ENCODE measurements around the gene STC2.

The STC2 gene

DNA sequence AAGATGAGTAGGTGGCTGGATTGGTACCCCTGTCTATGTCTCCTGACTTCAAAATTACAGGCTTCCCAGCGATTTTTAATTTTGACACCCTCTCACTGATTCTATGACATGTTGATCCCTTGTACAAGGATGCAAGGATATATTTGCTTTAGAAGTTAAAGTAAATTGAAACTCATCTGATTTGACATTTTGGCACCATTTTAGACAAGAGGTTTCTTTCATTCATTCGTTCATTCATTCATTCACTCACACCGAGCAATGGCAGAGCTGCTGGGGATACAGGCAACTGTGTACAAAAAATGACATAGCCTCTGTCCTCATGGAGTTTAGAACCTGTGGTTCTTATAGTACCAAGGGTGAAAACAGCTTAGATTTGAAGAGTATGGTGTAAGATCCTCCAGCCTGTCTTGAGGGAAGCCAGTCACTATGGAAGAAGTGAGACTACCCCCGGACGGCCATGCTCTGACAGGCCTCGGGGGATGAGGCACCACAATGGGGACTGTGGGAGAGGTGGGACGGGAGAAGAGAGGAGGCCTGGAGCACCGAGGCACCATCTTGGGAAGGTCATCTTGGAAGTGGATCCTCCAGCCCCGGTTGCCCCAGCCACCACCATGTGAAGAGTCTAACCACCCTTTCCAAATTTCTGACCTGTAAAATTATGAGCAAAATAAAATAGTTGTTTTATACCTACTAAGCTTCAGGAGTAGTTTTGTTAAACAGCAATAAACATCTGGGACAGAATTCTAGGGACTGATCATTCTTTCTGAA lies 16.2 kb downstream of the STC2 start:
- no peak for DNase-seq

DNA sequence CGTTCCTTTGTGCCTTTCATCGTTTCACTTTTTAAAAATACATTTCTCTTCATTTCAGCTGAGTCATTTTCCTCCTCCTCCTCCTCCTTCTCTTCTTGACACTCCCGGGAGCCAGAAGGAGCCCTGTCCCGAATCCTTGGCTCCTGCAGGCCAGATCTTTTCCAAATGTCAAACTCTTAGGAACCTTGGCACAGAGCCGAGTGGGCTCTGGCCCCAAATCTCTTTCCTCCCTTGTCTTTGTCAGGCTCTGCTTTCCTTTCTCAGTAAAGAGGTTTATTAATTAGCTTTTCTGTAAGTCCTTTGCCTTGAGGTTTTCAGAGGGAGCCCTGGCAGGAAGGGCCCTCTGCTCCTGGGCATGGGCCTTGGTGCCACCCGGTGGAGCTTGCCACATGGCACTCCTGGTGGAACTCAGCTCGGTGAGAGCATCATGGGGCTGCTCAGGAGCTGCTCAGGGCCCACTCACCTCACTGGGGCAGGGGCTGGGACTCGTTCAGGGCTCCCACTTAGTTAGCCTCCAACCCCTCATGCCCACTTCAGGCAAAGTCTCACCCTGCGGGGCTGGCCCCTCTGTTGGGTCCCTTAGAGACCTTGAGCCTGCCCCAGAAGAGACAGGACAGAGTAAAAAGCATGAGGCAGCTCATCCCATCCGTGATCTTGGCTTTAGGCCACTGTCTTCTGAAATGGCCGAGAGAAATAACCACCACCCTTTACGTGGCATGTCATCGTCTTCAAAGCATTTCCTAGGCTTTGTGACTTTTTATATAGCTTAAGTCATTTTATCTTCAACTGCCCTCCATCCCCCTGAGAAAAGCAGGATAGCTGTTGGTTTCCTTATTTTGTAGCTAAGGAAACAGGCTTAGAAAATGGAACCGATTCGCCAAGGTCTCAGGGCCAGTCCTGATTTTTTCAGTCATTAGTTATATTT lies 17.1 kb downstream of the STC2 start:
- no peak for DNase-seq

DNA sequence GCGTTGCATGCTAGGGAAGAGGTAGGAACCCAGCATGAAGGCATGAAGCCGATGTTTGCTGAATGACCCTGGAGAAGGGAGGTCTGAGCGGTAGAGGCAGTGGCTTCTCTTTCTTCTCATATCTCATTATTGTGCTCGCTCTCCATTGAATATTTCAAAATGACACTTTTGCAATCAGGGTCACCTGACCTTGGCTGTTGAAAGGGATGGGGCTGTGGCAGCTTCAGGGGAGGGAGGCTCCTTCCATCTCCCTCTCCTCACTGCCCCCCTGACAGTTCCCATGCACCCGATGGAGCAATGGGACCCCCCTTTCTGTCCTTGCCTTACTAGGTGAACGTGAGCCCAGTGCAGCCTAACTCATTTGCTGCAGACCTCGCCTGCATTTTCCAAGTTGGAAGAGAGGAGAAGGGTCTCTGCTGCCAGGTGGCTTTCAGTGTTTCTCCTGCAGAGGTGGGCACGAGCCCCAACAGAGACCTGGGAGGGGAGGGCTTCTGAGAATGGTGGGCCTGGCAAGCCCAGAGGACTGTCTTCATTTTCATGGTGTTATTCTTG lies 17.9 kb downstream of the STC2 start:
- DNase-seq = no peak

DNA sequence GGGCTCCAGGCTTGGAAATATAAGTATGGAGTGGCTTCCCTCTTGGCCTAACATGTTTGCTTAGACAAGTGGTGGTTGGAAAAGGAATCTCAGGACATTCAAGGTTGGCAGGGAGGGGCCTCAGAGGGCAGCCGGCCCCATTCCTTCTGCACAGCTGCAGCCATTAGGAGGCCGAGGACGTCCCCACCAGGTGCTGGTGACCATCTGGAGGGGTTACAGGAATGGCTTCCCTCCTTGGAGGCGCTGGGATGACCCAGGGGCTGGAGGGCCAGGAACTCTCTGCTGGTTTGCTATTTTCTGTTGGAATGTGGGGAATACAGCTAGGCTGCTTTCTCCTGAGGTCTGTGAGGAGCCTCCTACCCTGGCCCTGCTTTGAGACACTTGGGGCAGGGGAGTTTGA lies 18.5 kb downstream of the STC2 start:
- no peak for DNase-seq

DNA sequence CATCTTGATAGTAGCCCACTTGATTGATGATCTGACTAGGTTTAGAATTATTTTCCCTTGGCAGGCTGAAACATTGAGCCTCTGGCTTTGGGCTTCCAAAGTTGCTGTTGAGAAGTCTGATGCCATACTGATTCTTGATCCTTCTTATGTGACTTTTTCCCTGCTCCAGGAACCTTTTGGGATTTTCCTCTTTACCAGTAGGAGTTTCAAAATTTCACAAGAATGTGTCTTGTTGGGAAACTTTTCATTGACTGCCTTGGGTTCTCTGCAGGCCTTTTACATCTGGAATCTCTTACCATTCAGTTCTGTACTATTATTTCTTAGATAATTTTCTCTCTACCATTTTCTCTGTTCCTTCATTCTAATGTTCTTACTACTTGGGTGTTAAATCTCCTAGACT lies 20.0 kb downstream of the STC2 start:
- DNase-seq = no peak

DNA sequence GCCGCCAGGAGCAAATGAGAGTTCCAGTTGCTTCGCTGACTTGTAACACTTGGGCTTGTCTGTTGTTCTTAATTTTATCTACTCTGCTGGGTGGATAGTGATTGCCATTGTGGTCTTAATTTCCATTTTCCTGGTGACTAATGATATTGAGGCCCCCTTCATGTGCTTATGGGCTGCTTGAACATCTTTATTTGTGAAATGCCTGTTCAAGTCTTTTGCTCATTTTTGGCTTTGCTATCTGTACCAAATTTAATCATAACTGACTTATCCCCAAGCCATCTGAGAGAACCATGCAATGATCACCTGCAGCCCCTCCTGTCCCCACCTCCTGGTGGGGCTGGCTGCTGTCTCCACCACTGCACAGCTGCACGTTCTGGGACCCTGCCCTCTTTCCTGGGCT lies 20.5 kb downstream of the STC2 start:
- no peak for DNase-seq

DNA sequence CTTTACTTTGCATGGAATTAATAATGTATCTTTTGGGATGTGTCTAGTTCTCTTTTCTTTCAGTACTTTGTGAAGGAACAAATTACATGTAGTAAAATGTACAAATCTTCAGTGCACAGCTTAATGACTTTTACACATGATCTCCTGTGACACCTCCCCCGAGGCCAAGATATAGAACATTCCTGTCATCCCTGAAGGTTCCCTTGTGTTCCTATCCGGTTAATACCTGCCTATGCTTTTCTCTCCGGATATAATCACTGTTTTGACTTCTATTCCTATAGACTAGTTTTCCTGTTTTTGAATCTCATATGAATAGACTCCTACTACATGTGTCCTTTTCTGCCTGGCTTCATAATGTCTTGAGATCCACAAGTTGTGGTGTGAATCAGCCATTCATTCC lies 21.5 kb downstream of the STC2 start:
- DNase-seq = no peak

DNA sequence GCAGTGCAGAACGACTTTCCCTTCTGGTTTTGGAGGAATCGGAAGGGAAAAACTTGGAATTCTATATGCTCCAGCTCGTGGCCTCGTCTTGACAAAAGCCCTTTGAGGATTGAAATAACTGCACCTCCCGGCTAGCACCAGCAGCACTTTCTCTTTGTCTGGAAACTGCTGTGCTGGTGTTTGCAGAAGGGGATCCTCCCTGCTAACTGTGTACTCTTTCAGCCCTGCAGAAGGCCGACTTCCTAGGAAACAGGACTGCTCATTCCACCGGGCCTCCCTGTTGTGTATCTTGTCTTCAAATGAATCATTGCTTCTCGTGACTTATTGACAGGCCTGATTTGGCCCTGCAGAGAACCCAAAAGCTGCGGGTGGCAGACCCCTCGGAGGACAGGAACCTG lies 23.6 kb downstream of the STC2 start:
- no peak for DNase-seq

DNA sequence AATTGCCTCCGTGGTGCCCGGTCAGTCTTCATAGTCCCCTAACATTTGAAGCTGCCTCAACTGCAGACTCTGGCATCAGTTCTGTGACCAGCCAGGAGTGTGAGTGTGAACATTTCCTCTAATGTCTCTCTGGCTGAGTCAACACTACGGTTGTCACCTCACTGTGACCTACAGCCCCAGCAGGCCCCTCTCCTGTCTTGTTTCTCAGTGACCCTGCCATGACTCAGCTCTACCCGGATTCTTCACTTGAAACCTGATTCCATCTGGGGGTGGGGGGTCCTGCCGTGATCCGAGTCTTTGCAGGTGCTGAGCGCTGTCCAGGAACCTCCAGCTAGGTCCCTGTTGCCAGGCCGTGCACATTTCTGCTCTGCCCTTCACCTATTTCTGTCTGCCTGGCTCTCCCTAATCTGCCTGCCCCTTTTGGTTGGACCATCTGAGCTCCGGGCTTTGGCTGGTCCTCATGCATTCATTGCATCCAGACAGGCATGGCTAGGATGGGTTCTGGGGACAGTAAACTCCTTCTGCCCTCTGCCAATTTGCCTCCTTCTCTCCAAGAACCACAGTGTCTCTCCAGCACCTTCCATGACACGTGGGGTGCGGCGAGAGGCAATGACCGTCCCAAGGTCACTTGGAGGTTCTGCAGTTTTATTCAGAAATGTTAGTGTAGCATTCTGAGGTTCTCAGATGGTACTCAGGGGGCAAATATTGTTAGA lies 24.2 kb downstream of the STC2 start:
- DNase-seq = no peak

DNA sequence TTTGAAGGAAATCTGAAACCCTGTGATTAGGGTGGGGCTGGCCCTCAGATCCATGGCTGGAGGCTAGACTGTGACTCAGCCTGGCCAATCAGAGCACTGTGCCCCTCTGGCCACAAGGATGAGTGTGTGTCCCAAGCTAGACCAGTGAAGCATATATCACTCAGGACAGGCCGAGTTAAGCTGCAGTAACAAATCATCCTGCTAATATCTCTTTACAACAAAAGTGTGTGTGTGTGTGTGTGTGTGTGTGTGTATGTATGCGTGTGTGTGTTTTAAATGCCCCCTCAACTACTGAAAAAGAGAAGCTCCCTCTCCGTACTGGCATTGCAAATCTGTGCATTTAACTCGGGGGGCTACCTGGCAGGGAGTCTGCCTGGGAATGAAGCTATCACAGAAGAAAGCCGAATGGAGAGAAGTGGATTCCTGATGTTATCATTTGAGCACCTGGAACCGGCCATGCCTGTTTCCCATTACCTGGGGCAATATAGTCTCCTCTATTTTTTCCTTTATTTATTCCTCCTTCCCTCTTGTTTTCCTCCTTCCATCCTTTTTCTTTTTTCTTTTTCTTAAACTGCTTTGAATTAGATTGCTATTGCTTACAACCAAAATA lies 25.6 kb downstream of the STC2 start:
- no peak for DNase-seq

DNA sequence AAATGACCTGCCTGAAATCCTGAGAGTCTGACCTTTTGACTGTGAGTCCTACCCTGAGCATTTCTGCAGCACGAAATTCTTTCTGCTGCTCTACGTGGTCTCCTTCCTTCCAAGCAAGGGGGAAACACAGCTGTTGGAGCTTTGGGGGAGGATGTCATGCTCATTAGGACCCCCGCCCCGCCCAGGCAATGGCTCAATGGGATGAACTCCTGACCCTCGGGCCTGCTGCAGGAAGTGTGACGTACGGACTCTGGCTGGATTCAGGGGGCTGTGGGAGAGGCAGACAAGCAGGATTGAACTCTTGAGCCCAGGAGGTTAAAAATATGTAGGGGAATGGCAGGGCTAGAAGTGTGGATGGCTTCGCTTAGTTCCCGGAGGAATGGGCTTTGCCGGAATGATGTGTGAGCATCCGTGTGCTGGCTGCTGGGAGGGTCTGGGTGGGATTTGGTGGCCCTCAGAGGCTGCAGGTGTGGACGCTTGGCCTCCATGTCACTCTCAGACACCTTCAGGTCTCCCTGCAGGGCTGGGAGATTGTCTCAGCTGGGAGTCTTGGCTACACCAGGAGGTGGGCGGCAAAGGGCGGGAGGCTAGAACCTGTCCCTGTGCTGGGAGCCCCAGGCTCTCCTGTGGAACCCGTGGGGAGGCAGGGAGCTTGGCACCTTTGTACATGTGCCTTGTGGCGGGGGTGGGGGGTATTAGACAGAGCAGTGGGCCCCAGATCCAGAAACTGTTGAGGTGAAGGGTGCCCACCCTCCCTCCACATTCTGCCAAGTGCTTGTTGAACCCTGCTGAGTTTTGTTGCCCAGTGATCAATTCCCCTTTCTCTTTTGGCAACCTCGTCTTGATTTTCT lies 26.3 kb downstream of the STC2 start:
- DNase-seq = no peak

DNA sequence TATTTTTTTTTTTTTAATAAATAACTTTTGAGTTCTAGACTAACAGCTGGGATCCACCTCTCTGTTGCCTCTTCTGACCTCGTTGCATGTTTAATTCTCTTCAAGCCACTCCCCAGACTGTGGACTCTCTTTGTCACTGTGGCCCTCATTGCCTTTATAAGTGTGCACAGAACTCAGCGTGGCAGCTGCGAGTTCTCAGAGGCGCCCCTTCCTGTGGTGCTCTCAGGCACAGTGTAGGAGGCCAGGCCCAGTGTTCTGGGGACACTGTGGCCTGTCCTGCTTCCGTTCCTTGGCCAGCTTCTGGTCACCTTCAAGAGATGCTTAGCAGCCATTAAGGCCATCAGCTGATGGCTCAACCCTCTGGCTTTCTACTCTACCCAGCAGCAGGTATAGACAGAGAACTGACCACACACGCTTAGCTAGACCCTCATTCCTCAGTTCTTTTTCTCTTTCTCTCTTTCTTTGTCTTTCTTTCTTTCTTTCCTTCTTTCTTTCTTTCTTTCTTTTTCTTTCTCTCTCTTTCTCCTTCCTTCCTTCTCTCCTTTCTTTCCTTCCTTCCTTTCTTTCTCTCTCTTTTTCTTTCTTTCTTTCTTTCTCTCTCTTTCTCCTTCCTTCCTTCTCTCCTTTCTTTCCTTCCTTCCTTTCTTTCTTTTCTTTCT lies 27.7 kb downstream of the STC2 start:
- DNase-seq = no peak

DNA sequence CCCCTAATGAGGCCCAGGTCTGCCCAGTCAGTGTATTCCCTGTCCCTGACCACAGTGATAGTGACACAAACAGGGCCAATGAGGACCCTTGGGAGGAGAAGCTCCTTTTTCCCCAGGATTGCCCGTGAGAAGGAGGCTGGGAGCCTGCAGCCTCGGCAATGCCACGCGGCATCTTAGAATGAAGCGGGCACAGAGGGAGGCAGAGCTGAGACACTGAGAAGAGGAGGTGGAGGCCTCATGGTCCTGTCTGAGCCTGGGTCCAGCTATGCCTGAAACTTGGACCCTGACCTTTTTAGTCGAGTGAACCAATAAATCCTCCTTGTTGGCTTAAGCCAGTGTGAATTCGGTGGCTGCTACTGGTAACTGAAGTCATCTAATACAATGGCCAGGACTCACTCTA lies 28.4 kb downstream of the STC2 start:
- DNase-seq = no peak

DNA sequence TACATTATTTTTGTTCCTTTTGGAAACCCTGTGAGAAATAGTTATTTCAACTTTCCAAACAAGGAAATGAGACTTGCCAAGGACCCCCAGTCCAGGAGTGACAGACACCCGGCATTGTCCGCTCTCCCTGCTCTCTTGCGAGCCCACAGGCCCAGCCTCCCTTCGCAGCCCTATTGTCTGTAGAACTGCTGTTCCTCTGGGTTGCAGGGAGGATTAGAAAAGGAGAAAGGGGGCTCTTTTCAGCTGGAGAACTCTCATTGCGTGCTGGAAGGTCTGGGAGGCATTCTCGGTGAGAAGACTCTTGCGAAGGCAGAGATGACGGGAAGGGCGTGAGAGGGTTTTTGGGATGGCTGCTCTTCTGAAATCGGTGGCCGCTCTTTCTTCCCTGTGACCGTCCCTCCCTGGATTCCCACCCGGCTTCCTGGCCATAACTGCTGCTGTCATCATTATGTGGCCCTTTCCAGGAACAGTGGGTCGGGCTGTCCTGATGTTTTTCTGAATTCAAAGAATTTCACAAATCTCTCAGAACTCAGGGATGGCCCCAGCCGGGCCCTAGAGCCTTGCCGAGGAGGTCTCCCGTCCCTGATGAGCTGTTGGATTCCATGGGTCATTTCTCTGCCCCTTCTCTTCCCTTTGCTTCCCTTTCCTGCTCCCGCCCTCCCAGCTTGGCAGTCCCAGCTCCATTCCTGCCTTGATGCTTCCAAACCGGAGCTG lies 29.8 kb downstream of the STC2 start:
- DNase-seq = no peak

DNA sequence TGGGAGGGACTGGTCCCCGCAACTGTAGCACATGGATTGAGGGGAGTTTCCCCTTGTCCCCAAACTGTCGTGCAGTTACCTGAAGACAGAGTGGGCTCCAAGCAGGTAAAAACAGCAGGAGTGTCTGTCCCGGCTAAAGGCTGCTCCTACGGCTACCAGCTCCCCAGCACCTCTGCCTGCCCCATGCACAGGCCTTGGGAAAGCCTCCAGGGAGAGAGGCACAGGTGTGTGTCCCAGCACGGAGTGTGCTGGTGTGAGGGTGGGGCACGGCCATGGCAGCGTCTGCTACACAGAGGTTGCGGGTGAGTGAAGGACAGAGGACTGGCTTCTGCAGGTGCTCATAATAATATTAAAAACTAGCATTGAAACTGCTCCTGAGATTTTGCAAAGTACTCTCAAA lies 30.4 kb downstream of the STC2 start:
- no peak for DNase-seq

DNA sequence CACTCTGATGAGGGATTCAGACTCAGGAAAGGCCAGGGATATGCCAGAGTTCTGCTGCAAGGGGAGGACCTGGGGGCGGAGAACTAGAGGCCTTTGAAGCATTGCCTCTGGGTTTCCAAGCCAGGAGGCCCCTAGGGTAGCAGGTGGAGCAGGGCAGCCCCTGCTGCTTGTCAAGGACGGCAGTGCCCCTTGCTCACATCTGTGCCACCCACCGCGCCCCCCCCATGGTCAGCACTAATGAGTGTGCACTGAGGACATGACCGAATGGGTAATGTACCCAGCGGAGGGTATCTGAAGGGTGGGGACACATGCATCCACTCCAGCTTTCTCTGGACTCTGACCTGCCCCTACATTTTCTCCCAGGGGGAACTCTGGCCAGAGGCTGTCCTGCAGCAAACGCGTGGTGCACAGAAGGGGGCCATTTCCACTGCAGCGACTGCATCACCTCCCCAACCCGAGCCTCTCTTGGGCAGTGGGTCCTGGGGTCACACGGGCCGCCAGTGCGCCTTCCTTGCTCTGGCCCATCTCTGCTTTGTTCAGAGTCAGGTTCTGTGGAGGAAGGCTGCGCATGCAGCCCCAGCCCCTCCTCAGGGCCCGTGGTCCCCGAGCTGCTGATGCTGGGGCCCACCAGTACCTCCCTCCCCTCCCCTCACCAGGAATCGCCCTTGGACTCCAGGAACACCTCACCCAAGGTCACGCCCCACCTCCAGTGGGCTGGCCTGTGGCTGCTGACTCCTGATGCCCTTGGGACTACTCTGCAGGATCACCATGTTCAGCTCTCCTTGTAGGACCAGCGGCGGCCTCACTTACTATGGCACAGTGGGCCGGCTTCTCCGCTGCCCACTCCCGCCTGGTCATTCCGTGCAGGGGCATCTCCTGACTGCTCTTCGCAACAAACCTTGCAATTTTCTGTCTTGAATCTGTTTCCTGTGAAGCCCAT lies 31.2 kb downstream of the STC2 start:
- no peak for DNase-seq

DNA sequence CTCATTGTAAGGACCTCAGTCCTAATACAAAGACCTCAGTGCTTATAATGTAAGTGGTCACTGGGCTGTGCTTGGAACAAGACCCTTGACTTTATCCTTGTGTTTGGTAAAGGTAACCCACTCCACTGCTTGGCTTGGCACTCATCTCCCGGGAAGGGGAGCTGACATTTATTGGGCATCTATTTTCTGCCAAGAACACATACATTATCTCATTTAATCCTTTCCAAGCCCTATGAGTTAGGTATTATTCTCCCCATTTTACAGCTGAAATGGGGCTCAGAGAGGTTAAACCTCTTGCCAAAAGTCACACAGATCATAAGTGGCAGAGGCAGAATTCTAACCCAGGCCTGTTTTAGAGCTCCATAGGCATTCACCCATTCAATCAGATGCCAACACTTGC lies 32.4 kb downstream of the STC2 start:
- DNase-seq = no peak

DNA sequence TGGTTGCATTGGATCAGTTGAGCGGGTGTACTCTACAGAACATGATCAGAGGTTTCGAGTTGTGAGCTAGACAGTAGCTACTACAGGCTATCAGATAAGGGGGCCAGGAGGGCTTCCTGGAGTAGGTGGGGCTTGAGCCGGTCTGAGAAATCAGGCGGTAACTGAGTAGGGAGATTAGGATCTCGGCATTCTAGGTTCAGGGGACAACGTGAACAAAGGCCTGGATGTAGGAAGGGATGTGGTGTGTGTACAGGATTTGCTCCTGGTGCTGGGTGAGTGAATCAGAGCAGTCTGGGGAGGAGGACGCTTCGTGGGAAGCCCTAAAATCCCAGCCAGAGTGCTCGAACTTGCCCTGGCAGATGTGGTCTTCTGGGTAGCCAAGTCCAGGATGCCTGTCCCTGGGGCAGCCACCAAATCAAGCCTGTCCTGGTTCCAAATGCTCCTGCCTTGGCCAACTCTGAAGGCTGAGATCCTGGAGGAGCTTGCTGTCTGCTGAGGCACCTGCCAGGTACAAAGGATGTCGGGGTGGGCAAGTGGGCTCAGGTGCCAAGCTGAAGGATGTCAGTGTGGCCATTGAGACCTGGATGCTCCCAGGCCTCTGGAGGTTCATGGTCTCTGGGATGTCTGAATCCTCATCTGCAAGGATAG lies 33.4 kb downstream of the STC2 start:
- no peak for DNase-seq

Measured in retina (tissue), 1 donor.